Kidney (tissue), 14 donors: ENCODE measurements around the gene DUSP16. TPM values are rescaled to one million over a fixed set of nuclear protein-coding genes. Genes with fewer than 3 reads are reported as not detected.

Experiments
- DNase-seq, 5 donors: peaks; one replicate each; pipeline ENCODE4 v3.0.0-alpha.2; 2013 to 2020
- FAIRE-seq: peaks from 2 replicates; lab custom pipeline; 2012; peaks lifted over from hg19 to GRCh38; lab: Jason Lieb, UNC
- H3K27ac ChIP-seq, 2 donors: one replicate each; pipeline ENCODE4 v1.7.0; 2013; ENCODE audit warnings: low read depth in 2 of 2, low read length in 2 of 2, inconsistent platforms in 1 of 2
- H3K27me3 ChIP-seq: one replicate; pipeline ENCODE4 v1.7.1; 2013; ENCODE audit warnings: low read length, inconsistent platforms; ENCODE audit not compliant: control insufficient read depth, insufficient read depth
- H3K36me3 ChIP-seq, 3 donors: one replicate each; pipeline versions ENCODE4 v1.7.0 to v1.7.1; 2013; ENCODE audit warnings: low read length in 3 of 3, control low read depth in 1 of 3, inconsistent platforms in 1 of 3; ENCODE audit not compliant: insufficient read depth in 3 of 3, control insufficient read depth in 2 of 3
- H3K4me1 ChIP-seq, 3 donors: one replicate each; pipeline versions ENCODE4 v1.7.0 to v1.7.1; 2013; ENCODE audit warnings: low read length in 3 of 3, inconsistent platforms in 1 of 3, low read depth in 1 of 3; ENCODE audit not compliant: control insufficient read depth in 2 of 3, insufficient read depth in 2 of 3
- H3K4me3 ChIP-seq, 3 donors: one replicate each; pipeline versions ENCODE4 v1.7.0 to v1.8.1; 2013; ENCODE audit warnings: low read length in 3 of 3, control low read depth in 1 of 3, inconsistent platforms in 1 of 3
- H3K9ac ChIP-seq, 3 donors: one replicate each; pipeline versions ENCODE4 v1.7.0 to v1.7.1; 2013; ENCODE audit warnings: low read length in 3 of 3, control low read depth in 1 of 3, inconsistent platforms in 1 of 3
- H3K9me3 ChIP-seq, 3 donors: one replicate each; pipeline versions ENCODE4 v1.7.0 to v1.7.1; 2013; ENCODE audit warnings: low read length in 3 of 3, control low read depth in 1 of 3, inconsistent platforms in 1 of 3; ENCODE audit not compliant: control insufficient read depth in 2 of 3, insufficient read depth in 1 of 3
- intact Hi-C: fragments of 100-400 bp; cut with DNase I; formaldehyde crosslinking; loops from one replicate; pipeline ENCODE4 v1.11.1; 2022
- polyA plus RNA-seq: library from polyadenylated mRNA; stranded (reverse); fragments of 350-450 nt; fragmentation: Illumina TruSeq; extraction: RNeasy Lipid Tissue Mini Kit (QIAGEN cat#74804); gene quantifications from one replicate; pipeline ENCODE4 v1.2.3, GENCODE V29; 2014; ENCODE audit warnings: low read depth, low replicate concordance; ENCODE audit not compliant: insufficient read depth
- total RNA-seq: library from RNA; stranded (reverse); fragmentation: NEBNext Ultra II Directional; extraction: Animal tissue kit (Norgen Biotek cat#: 25700); gene quantifications from one replicate; pipeline ENCODE4 v1.2.1, GENCODE V29; 2021
- TF ChIP-seq, protein P1 (sequence below): IDR thresholded peaks from 3 replicates; pipeline ENCODE4 v1.5.1; 2012; ENCODE audit warnings: mild to moderate bottlenecking, moderate library complexity, borderline replicate concordance; ENCODE audit not compliant: insufficient read depth; ENCODE audit errors: extremely low read depth
- donor health status: control.
- donor health status: control.
- donor health status: control.
- donor health status: control.
- donor health status: control.
- donor health status: DM: yes; HTN: yes; CAD: no.
- donor health status: Normal renal cell carcinoma (clear cell type).

DUSP16 gene
- total and polyA plus RNA-seq, 2 donors from 2014 or later = 6.6 to 27.4 TPM

GRCh38 chr12:12559719-12560296, 2.9 kb downstream of the DUSP16 start:
- no peaks in the 10 kb centered on the region for H3K36me3 ChIP-seq
- H3K27ac ChIP-seq = no peak overlapping the region
- no peaks in the 10 kb centered on the region for H3K9me3 ChIP-seq
- peaks cover 0 to 21% (median 0%) of the 10 kb centered on the region in 3 donors for H3K4me1 ChIP-seq
- peak overlapping the region in 1 of 3 donors; percentile 97 for H3K9ac ChIP-seq
- intact Hi-C loops = loop anchor here (10.0 kb wide), 1 partner anchor 185 kb away; no protein-coding TSS in a partner anchor
- DNase-seq (no peak), FAIRE-seq (no peak)
- TF ChIP-seq, protein P1, sequence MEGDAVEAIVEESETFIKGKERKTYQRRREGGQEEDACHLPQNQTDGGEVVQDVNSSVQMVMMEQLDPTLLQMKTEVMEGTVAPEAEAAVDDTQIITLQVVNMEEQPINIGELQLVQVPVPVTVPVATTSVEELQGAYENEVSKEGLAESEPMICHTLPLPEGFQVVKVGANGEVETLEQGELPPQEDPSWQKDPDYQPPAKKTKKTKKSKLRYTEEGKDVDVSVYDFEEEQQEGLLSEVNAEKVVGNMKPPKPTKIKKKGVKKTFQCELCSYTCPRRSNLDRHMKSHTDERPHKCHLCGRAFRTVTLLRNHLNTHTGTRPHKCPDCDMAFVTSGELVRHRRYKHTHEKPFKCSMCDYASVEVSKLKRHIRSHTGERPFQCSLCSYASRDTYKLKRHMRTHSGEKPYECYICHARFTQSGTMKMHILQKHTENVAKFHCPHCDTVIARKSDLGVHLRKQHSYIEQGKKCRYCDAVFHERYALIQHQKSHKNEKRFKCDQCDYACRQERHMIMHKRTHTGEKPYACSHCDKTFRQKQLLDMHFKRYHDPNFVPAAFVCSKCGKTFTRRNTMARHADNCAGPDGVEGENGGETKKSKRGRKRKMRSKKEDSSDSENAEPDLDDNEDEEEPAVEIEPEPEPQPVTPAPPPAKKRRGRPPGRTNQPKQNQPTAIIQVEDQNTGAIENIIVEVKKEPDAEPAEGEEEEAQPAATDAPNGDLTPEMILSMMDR = no peak
- H3K4me3 ChIP-seq = peak overlapping the region in 1 of 3 donors; percentile 25
- H3K27me3 ChIP-seq = no peaks in the 10 kb centered on the region

DNA sequence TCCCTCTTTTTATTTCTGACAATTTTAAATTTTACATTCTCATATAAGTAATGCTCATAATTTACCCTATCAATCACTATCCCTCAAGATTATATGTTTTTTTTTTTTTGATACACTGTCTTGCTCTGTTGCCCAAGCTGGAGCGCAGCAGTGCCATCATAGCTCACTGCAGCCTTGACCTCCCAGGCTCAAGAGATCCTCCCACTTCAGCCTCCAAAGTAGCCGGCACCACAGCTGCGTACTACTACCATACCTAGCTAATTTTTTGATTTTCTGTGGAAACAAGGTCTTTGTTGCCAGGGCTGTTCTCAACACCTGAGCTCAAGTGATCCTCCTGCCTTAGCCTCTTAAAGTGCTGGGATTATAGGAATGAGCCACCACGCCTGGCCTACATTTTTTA, 4.4 kb downstream of the DUSP16 start:
- TF ChIP-seq, protein P1 = no peak
- no peak overlapping the region for H3K9ac ChIP-seq
- peaks cover 0 to 16% (median 0%) of the 10 kb centered on the region in 3 donors for H3K4me1 ChIP-seq
- no peaks in the 10 kb centered on the region for H3K36me3 ChIP-seq
- DNase-seq (no peak), FAIRE-seq (no peak)
- H3K27me3 ChIP-seq = no peaks in the 10 kb centered on the region
- H3K27ac ChIP-seq = no peak overlapping the region
- intact Hi-C loops = no loop called here
- H3K4me3 ChIP-seq = no peak overlapping the region
- H3K9me3 ChIP-seq = no peaks in the 10 kb centered on the region

DNA sequence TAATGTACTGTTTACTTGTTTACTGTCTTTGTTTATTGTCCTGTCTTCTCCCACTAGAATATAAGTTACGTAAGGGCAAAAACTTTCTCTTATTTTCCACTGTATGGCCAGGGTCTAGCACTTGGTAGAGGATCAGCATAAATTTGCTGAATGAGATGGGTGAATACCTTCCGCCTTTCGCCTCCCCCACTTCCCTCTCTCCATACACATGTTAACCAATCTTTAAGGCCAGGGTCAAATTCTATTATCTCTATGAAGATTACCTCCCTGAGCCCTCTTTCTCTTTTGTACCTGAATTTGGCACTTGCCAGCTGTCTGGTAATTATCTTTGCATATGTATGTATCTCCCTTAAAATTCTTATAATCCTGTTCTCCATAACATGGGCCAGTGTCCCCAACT, 4.9 kb downstream of the DUSP16 start:
- FAIRE-seq = no peak
- Histone ChIP-seq H3K4me1 (peaks cover 0 to 12% (median 0%) of the 10 kb centered on the region in 3 donors), H3K4me3 (no peak overlapping the region)

More for the DNA sequence above, 4.9 kb downstream of the DUSP16 start:
- Histone ChIP-seq H3K9ac (no peak overlapping the region), H3K9me3 (no peaks in the 10 kb centered on the region), H3K36me3 (no peaks in the 10 kb centered on the region), H3K27me3 (no peaks in the 10 kb centered on the region), H3K27ac (no peak overlapping the region)
- TF ChIP-seq, protein P1 = no peak
- DNase-seq = no peak
- intact Hi-C loops = no loop called here
